Hippocampal formation (tissue), 2 donors: Measurements from ENCODE around the gene VASN.
"Not testable (repeated sequence)": the region's sequence is repeated elsewhere in the genome, so short reads cannot be mapped to it uniquely, and the experiment has no call there.

Experiments used
- DNase-seq, 2 donors: peaks; one replicate each; lab custom pipeline; 2025; lab: John Stamatoyannopoulos, UW

Gene VASN

GRCh38 chr16:4337540-4338088 lies 34.0 kb upstream of the VASN start:
- DNase-seq, result no peak

GRCh38 chr16:4338125-4338582 lies 33.5 kb upstream of the VASN start:
- no peak for DNase-seq

- DNase-seq, result no peak
Measured at GRCh38 chr16:4338712-4339299, 32.8 kb upstream of the VASN start.

GRCh38 chr16:4339455-4339854 lies 32.2 kb upstream of the VASN start:
- DNase-seq, result no peak

- no peak for DNase-seq
Measured at GRCh38 chr16:4339909-4340308, 31.7 kb upstream of the VASN start.

- no peak for DNase-seq
Measured at GRCh38 chr16:4340443-4340842, 31.2 kb upstream of the VASN start.

- DNase-seq, result no peak
Measured at GRCh38 chr16:4341250-4341649, 30.4 kb upstream of the VASN start.

- DNase-seq, result no peak
Measured at GRCh38 chr16:4342866-4343744, 28.5 kb upstream of the VASN start.

- DNase-seq, result not testable (repeated sequence)
Measured at GRCh38 chr16:4344300-4344982, 27.2 kb upstream of the VASN start.

GRCh38 chr16:4344983-4345835 lies 26.4 kb upstream of the VASN start:
- DNase-seq, result peak; percentile 25 to 62

GRCh38 chr16:4345836-4346781 lies 25.5 kb upstream of the VASN start:
- DNase-seq, result no peak

GRCh38 chr16:4347010-4347409 lies 24.6 kb upstream of the VASN start:
- DNase-seq, result no peak

GRCh38 chr16:4347765-4348509 lies 23.7 kb upstream of the VASN start:
- DNase-seq, result no peak

GRCh38 chr16:4349332-4349731 lies 22.3 kb upstream of the VASN start:
- DNase-seq, result no peak

GRCh38 chr16:4350365-4350786 lies 21.3 kb upstream of the VASN start:
- no peak for DNase-seq

GRCh38 chr16:4350787-4351659 lies 20.6 kb upstream of the VASN start, which contains the start of gene PAM16:
Gene PAM16, minus strand, starts transcription at chr16:4351321. Its CDS starts 87 bp downstream, at chr16:4351234.
- peak; percentile 77 to 93 for DNase-seq

- DNase-seq, result no peak
Measured at GRCh38 chr16:4351880-4352279, 19.8 kb upstream of the VASN start.

GRCh38 chr16:4352843-4353242 lies 18.8 kb upstream of the VASN start:
- no peak for DNase-seq
